ENCODE results near the gene THSD7B. TPM values are rescaled to one million over a fixed set of nuclear protein-coding genes. Genes with fewer than 3 reads are reported as not detected.
"Not testable (repeated sequence)": the region's sequence is repeated elsewhere in the genome, so short reads cannot be mapped to it uniquely, and the experiment has no call there.

The THSD7B gene
- total RNA-seq, 1 donor from 2014 or later, result not detected

- H3K4me1 Mint-ChIP-seq (ENCODE audit: unreplicated experiment), result no peaks in the 10 kb centered on the region
- DNase-seq (ENCODE audit: extremely low spot score, unreplicated experiment), result no peak
- no peaks in the 10 kb centered on the region for H3K27me3 Mint-ChIP-seq (ENCODE audit: unreplicated experiment)
- no peaks in the 10 kb centered on the region for H3K9me3 Mint-ChIP-seq (ENCODE audit: unreplicated experiment)
- peak; percentile 8 for TF ChIP-seq CTCF (IDR thresholded peaks at IDR 0.05)
- no peaks in the 10 kb centered on the region for H3K36me3 Mint-ChIP-seq (ENCODE audit: unreplicated experiment)
- no peak overlapping the region for H3K4me3 Mint-ChIP-seq (ENCODE audit: unreplicated experiment)
- no peak overlapping the region for H3K27ac Mint-ChIP-seq (ENCODE audit: unreplicated experiment)
Observed at GRCh38 chr2:137677466-137677865, 912.1 kb downstream of the THSD7B start.

DNA sequence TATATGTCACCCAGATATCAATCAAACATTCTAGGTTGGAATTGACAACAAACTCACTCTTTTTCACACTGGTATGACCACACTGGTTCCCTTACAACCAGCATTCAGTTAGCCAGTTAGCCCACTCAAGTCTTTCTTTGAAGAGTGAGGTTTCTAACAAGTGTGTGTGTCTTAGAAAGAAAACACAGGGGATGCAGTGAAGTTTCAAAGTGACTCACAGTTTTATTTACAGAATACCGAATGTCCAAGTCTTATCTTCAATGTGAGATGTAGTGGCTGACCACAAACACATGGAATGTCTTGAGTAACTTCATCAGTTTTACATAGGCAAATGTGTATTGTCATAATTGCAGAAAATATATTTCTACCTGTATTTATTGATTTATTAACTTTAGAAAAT, 924.2 kb downstream of the THSD7B start:
- no peak for DNase-seq (ENCODE audit: extremely low spot score, unreplicated experiment)

GRCh38 chr2:137693534-137693933, 928.2 kb downstream of the THSD7B start:
- TF ChIP-seq CTCF (IDR thresholded peaks at IDR 0.05), result no peak
- Mint-ChIP-seq H3K4me1 (ENCODE audit: unreplicated experiment) (no peaks in the 10 kb centered on the region), H3K27ac (ENCODE audit: unreplicated experiment) (no peak overlapping the region), H3K36me3 (ENCODE audit: unreplicated experiment) (no peaks in the 10 kb centered on the region), H3K27me3 (ENCODE audit: unreplicated experiment) (no peaks in the 10 kb centered on the region), H3K9me3 (ENCODE audit: unreplicated experiment) (no peaks in the 10 kb centered on the region), H3K4me3 (ENCODE audit: unreplicated experiment) (no peak overlapping the region)
- no peak for DNase-seq (ENCODE audit: extremely low spot score, unreplicated experiment)

More for the DNA sequence above, 924.2 kb downstream of the THSD7B start:
- TF ChIP-seq CTCF (IDR thresholded peaks at IDR 0.05), result no peak
- H3K4me3 Mint-ChIP-seq (ENCODE audit: unreplicated experiment), result no peak overlapping the region
- H3K36me3 Mint-ChIP-seq (ENCODE audit: unreplicated experiment), result no peaks in the 10 kb centered on the region
- no peak overlapping the region for H3K27ac Mint-ChIP-seq (ENCODE audit: unreplicated experiment)
- no peaks in the 10 kb centered on the region for H3K27me3 Mint-ChIP-seq (ENCODE audit: unreplicated experiment)
- H3K4me1 Mint-ChIP-seq (ENCODE audit: unreplicated experiment), result no peaks in the 10 kb centered on the region
- H3K9me3 Mint-ChIP-seq (ENCODE audit: unreplicated experiment), result no peaks in the 10 kb centered on the region

DNA sequence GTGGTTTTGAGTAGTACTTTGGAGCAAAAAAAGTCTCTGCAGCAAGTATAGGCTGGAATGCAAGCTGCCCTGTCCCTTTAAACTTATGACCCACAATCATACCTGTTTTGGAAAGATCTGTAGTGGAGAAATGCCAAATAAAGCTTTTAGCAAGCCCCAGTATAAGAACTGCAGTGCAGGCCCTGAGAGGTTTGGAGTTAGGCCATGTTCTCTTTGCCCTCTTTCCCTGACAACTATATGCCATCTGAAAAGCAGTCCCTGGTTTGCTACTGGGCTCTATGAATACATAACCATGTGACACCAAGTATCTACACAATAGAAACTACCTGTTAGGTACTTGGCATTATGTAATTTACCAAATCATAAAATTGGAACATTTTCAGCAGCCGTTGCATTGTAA, 931.6 kb downstream of the THSD7B start:
- TF ChIP-seq CTCF (IDR thresholded peaks at IDR 0.05), result no peak
- Mint-ChIP-seq H3K9me3 (ENCODE audit: unreplicated experiment) (no peaks in the 10 kb centered on the region), H3K27me3 (ENCODE audit: unreplicated experiment) (no peaks in the 10 kb centered on the region), H3K36me3 (ENCODE audit: unreplicated experiment) (no peaks in the 10 kb centered on the region), H3K27ac (ENCODE audit: unreplicated experiment) (no peak overlapping the region), H3K4me1 (ENCODE audit: unreplicated experiment) (no peaks in the 10 kb centered on the region), H3K4me3 (ENCODE audit: unreplicated experiment) (no peak overlapping the region)
- no peak for DNase-seq (ENCODE audit: extremely low spot score, unreplicated experiment)

DNA sequence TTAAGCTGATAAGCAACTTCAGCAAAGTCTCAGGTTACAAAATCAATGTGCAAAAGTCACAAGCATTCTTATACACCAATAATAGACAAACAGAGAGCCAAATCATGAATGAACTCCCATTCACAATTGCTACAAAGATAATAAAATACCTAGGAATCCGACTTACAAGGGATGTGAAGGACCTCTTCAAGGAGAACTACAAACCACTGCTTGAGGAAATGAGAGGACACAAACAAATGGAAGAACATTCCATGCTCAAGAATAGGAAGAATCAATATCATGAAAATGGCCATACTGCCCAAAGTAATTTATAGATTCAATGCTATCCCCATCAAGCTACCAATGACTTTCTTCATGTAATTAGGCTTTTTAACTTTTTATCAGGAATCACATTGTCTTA, 934.9 kb downstream of the THSD7B start:
- not testable (repeated sequence) for H3K27ac Mint-ChIP-seq (ENCODE audit: unreplicated experiment); H3K9me3 Mint-ChIP-seq (ENCODE audit: unreplicated experiment); H3K36me3 Mint-ChIP-seq (ENCODE audit: unreplicated experiment); H3K27me3 Mint-ChIP-seq (ENCODE audit: unreplicated experiment); DNase-seq (ENCODE audit: extremely low spot score, unreplicated experiment); H3K4me1 Mint-ChIP-seq (ENCODE audit: unreplicated experiment); H3K4me3 Mint-ChIP-seq (ENCODE audit: unreplicated experiment)

GRCh38 chr2:137700681-137701080, 935.3 kb downstream of the THSD7B start:
- H3K27me3 Mint-ChIP-seq (ENCODE audit: unreplicated experiment), result no peaks in the 10 kb centered on the region
- no peaks in the 10 kb centered on the region for H3K4me1 Mint-ChIP-seq (ENCODE audit: unreplicated experiment)
- no peak overlapping the region for H3K27ac Mint-ChIP-seq (ENCODE audit: unreplicated experiment)
- H3K36me3 Mint-ChIP-seq (ENCODE audit: unreplicated experiment), result no peaks in the 10 kb centered on the region
- TF ChIP-seq CTCF (IDR thresholded peaks at IDR 0.05), result no peak
- no peaks in the 10 kb centered on the region for H3K9me3 Mint-ChIP-seq (ENCODE audit: unreplicated experiment)
- H3K4me3 Mint-ChIP-seq (ENCODE audit: unreplicated experiment), result no peak overlapping the region
- DNase-seq (ENCODE audit: extremely low spot score, unreplicated experiment), result no peak

Data from osteocyte (in vitro differentiated cells).